Left renal cortex interstitium (tissue), 4 donors: ENCODE results near the gene TAF15. TPM values are rescaled to one million over a fixed set of nuclear protein-coding genes. Genes with fewer than 3 reads are reported as not detected.

Experiments used
- DNase-seq, 4 donors: peaks; one replicate each; pipeline ENCODE4 v3.0.0-alpha.2; 2013; ENCODE audit warnings: low read depth in 4 of 4, low spot score in 2 of 4, missing footprints in 1 of 4
- polyA plus RNA-seq, 4 donors: library from polyadenylated mRNA; unstranded; fragments of 120-200 nt; gene quantifications; one replicate each; pipeline ENCODE4 v1.2.1, GENCODE V29; 2013; ENCODE audit not compliant: insufficient read length in 4 of 4

TAF15 gene
- polyA plus RNA-seq, 4 donors, result 182 to 290 (median 223) TPM

GRCh38 chr17:35812456-35812855, 3.2 kb downstream of the TAF15 start:
- no peak for DNase-seq

GRCh38 chr17:35816723-35817122, 7.4 kb downstream of the TAF15 start:
- no peak for DNase-seq

GRCh38 chr17:35817196-35817595, 7.9 kb downstream of the TAF15 start:
- DNase-seq, result no peak

GRCh38 chr17:35819455-35819854, 10.2 kb downstream of the TAF15 start:
- DNase-seq, result no peak

- no peak for DNase-seq
Measured at GRCh38 chr17:35821308-35821707, 12.0 kb downstream of the TAF15 start.

GRCh38 chr17:35825206-35825605, 15.9 kb downstream of the TAF15 start:
- DNase-seq, result no peak

- no peak for DNase-seq
Measured at GRCh38 chr17:35841101-35841500, 31.8 kb downstream of the TAF15 start.

- no peak for DNase-seq
Measured at GRCh38 chr17:35841505-35841904, 32.2 kb downstream of the TAF15 start.

GRCh38 chr17:35842239-35842638, 33.0 kb downstream of the TAF15 start:
- DNase-seq, result no peak

GRCh38 chr17:35843698-35844097, 34.4 kb downstream of the TAF15 start:
- no peak for DNase-seq

GRCh38 chr17:35844547-35844946, 35.3 kb downstream of the TAF15 start:
- DNase-seq, result no peak

- DNase-seq, result no peak
Measured at GRCh38 chr17:35846055-35846809, 36.9 kb downstream of the TAF15 start.

GRCh38 chr17:35847006-35847405, 37.7 kb downstream of the TAF15 start:
- DNase-seq, result no peak

GRCh38 chr17:35847633-35848373, 38.5 kb downstream of the TAF15 start:
- DNase-seq, result no peak

GRCh38 chr17:35849469-35850348, 40.4 kb downstream of the TAF15 start:
- DNase-seq, result peak; percentile 21 to 61 (median 48)

GRCh38 chr17:35855965-35856364, 46.7 kb downstream of the TAF15 start:
- DNase-seq, result no peak

- DNase-seq, result no peak
Measured at GRCh38 chr17:35856603-35857002, 47.3 kb downstream of the TAF15 start.

- no peak for DNase-seq
Measured at GRCh38 chr17:35864853-35865252, 55.6 kb downstream of the TAF15 start.

GRCh38 chr17:35865412-35866340, 56.4 kb downstream of the TAF15 start:
- DNase-seq, result no peak

- DNase-seq, result no peak
Measured at GRCh38 chr17:35866341-35866950, 57.2 kb downstream of the TAF15 start.
